HG03060 (cell line): ENCODE data around the gene MAMDC2.

Experiments used
- ATAC-seq: cut with Tn5 transposase; IDR thresholded peaks from one replicate; pipeline ENCODE4 v1.9.1; 2021; ENCODE audit warnings: low read depth, moderate number of reproducible peaks; ENCODE audit not compliant: unreplicated experiment

MAMDC2 gene

GRCh38 chr9:70100362-70100761 is 56.7 kb downstream of the MAMDC2 start:
- ATAC-seq, result no peak

- ATAC-seq, result no peak
These were observed 57.6 kb downstream of the MAMDC2 start for GRCh38 chr9:70101265-70101664.

GRCh38 chr9:70105147-70105546 is 61.5 kb downstream of the MAMDC2 start:
- ATAC-seq, result no peak

GRCh38 chr9:70106571-70106970 is 62.9 kb downstream of the MAMDC2 start:
- ATAC-seq, result no peak

- no peak for ATAC-seq
These were observed 63.9 kb downstream of the MAMDC2 start for GRCh38 chr9:70107558-70107957.

GRCh38 chr9:70108181-70108580 is 64.5 kb downstream of the MAMDC2 start:
- ATAC-seq, result no peak

GRCh38 chr9:70110194-70111041 is 66.8 kb downstream of the MAMDC2 start:
- no peak for ATAC-seq

- ATAC-seq, result no peak
These were observed 67.5 kb downstream of the MAMDC2 start for GRCh38 chr9:70111042-70111602.

GRCh38 chr9:70111641-70112236 is 68.1 kb downstream of the MAMDC2 start:
- no peak for ATAC-seq

GRCh38 chr9:70112981-70113380 is 69.3 kb downstream of the MAMDC2 start:
- ATAC-seq, result no peak

GRCh38 chr9:70113403-70114022 is 69.9 kb downstream of the MAMDC2 start:
- no peak for ATAC-seq

GRCh38 chr9:70114898-70115297 is 71.2 kb downstream of the MAMDC2 start:
- ATAC-seq, result no peak

- no peak for ATAC-seq
These were observed 74.2 kb downstream of the MAMDC2 start for GRCh38 chr9:70117835-70118319.

GRCh38 chr9:70119786-70120185 is 76.1 kb downstream of the MAMDC2 start:
- ATAC-seq, result no peak

- ATAC-seq, result no peak
These were observed 77.3 kb downstream of the MAMDC2 start for GRCh38 chr9:70120834-70121510.

GRCh38 chr9:70121818-70122436 is 78.3 kb downstream of the MAMDC2 start:
- no peak for ATAC-seq

GRCh38 chr9:70123695-70124094 is 80.0 kb downstream of the MAMDC2 start:
- ATAC-seq, result no peak

GRCh38 chr9:70125621-70126263 is 82.1 kb downstream of the MAMDC2 start:
- ATAC-seq, result no peak

- no peak for ATAC-seq
These were observed 83.4 kb downstream of the MAMDC2 start for GRCh38 chr9:70127036-70127435.
